GM19035 (cell line): ENCODE data around the gene TENM3.
"Not testable (repeated sequence)": the region's sequence is repeated elsewhere in the genome, so short reads cannot be mapped to it uniquely, and the experiment has no call there.

Source experiments
- ATAC-seq: cut with Tn5 transposase; IDR thresholded peaks from one replicate; pipeline ENCODE4 v1.9.1; 2021; ENCODE audit not compliant: unreplicated experiment

The TENM3 gene

DNA sequence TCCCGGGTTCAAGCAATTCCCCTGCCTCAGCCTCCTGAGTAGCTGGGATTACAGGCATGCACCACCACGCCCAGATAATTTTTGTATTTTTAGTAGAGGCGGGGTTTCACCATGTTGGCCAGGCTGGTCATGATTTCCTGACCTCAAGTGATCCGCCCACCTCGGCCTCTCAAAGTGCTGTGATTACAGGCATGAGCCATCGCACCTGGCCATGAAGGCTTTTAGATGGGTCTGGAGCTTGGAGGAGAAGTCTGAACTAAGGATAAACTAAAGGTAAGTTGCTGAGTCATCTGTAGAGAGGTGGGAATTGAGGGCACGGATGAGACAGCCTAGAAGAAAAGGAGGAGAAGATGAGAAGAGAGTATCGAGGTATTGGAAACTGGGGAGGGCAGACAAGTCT, at the start of gene TENM3:
TENM3 (plus strand) TSS at position 199 of the 400 bp plus-strand sequence. CDS start 80,619 bp downstream, outside the sequence.
- ATAC-seq, result not testable (repeated sequence)

- no peak for ATAC-seq
These were observed 48.9 kb upstream of the TENM3 start for GRCh38 chr4:182194091-182194824.

- ATAC-seq, result no peak
These were observed 45.6 kb upstream of the TENM3 start for GRCh38 chr4:182197611-182198010.

DNA sequence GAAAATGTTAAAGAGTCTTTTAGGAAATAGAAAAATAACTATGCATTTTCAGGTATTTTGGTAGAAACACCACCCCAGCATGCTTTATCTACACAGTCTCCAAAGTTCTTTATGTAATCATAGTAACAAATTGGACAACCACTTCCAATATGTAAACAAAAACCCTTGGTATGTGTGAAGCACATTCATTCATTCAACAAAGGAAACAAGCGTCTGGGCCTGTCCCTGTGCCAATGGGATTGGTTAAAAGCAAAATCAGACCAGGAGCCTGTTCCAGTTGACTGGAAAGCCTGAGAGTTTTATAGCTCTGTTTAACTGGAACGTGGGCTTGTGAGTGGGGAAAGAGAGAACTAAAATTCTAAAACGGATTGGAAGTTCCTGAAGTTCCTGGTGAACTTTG, 41.3 kb upstream of the TENM3 start:
- ATAC-seq, result no peak

DNA sequence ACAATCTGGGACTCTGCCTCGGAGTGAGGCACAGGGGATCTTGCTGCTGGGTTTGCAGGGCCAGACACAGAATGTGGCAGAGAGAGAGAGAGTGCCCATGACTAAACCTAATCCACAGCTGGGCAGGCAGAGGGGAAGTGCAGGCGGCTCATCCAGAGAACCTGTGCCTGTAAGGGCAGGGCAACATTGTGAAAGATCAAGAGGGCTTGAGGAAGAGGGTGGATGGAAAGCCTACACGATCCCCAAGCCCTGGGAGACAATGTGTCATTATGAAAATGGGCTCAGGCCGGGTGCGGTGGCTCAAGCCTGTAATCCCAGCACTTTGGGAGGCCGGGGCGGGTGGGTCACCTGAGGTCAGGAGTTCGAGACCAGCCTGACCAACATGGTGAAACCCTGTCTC, 40.6 kb upstream of the TENM3 start:
- ATAC-seq, result no peak

DNA sequence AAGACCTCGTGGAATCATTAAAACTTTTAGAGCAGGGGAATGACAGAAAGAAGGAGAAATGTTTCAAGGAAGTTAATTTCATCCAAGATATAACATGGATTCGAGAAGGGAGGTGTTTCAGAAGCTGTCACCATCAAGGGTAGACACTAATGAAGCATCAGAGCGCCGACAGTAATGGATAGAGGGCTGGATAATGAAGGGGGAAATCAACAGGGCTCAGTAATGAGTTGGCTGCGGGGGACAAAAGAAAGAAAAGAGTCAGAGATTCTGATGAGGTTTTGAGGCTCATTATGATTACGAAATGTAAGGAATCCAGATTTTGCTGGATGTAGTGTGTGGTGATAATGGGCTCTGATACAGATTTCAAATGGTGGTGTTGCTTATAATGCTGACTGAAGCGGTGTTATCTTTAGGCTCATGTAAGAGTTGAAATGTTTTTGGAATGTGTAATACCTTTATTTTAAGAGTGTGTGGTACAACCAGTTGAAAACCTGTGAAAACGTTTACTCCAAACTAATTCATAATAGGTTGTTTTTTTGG, 39.3 kb upstream of the TENM3 start:
- ATAC-seq, result no peak

- ATAC-seq, result no peak
These were observed 37.9 kb upstream of the TENM3 start for GRCh38 chr4:182205306-182205705.

DNA sequence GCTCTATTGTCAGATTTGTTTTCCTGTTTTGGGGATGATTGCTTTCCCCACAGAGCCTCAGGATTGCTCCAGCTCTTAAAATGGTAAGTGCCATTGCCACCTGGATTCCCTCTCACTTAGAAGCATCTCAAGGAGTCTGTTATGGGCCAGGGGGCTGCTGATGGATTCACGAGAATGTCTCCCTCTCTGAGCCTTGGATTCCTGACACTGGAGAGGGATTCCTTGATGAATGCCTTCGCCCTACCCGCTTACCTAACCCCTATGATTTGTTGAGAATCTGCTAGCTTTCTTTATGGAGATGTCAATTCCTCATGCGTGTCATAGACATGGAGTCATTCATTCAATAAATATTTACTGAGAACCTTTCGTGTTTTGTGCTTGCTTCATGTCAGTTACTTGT, 36.9 kb upstream of the TENM3 start:
- no peak for ATAC-seq

DNA sequence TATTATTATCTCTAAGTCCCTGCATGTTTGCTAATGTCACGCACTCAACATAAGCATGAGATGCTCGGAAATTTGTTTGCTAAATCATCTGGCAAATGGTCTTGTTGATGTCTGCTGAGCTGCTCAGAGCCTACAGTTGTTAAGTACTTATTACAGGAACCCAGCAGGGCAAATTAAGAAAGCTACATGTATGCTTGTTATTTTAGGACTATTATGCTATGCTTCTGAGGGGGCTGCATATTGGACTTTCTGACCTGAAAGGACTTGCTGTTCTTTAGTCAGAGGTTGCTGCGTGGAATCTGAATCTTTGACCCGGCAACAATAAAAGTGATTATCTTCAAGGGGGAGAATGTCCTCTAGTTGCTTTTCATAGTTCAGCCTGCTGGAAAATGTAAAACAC, 36.3 kb upstream of the TENM3 start:
- no peak for ATAC-seq

GRCh38 chr4:182207830-182208396, 35.3 kb upstream of the TENM3 start:
- ATAC-seq, result no peak

DNA sequence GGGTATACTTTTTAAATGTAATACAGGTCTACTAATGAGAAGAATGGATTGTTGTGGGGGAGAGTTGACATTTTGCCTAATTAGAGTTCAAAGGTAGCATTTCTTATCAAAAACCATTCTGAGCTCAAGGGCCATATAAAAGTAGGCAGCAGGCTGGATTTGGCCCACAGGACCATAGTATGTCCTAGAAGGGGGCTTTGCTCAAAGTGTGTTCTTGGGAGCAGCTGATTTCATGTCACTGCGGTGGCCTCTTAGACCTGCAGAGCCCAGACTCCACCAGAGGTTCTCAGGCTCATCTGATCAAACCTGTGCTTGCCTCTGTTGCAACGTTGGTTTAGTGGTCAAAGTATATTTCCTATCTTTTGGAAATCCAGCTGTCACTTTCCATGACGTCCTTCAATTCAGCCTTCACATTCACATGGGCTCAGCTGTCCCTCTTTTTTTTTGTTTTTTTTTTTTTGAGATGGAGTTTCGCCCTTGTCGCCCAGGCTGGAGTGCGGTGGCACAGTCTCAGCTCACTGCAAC, 34.6 kb upstream of the TENM3 start:
- ATAC-seq, result no peak

DNA sequence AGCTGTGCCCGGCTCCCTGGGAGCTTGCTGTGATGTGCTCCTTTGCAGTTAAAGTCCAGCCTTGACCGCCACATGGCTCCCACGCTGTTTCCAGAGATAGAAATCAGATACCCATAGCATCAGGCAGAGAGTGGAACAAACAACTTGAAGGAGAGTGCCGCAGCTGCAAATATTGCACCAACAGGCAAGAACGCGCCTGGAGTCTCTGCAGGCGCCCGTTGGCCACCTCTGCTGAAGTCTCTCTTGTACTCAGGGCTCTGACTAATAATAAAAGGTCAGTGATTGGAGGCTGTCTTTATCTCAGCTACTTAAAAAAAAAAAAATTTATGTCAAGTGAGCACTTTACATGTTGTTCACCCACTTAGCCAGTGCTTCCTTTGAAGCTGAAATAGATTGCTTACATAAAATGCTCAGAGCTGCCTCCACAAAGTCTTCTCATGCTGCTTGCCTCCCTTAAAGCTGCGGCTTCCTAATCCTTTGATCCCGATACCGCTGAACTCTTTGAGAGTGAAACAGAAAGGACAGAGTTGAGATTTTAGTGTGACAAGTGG, 30.9 kb upstream of the TENM3 start:
- no peak for ATAC-seq

GRCh38 chr4:182213004-182213403, 30.2 kb upstream of the TENM3 start:
- ATAC-seq, result no peak

DNA sequence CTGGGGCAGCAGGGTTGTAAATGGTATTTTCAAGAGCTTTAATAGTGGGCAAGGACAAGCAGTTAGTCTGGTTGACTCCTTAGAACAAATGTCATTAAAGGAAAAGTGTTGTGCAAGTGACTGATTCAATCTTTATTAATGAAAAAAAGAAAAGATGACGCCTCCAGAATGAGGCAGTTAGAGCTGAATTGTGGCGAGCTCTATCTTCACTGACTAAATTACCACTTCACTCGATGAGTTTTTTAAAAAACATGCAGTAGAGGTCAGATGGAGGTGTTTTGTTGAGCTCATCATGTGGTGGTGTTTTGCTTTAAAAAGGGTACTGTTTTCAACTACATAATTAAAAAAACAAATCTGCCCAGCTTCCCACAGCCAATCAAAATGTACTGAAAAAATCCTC, 28.1 kb upstream of the TENM3 start:
- no peak for ATAC-seq

DNA sequence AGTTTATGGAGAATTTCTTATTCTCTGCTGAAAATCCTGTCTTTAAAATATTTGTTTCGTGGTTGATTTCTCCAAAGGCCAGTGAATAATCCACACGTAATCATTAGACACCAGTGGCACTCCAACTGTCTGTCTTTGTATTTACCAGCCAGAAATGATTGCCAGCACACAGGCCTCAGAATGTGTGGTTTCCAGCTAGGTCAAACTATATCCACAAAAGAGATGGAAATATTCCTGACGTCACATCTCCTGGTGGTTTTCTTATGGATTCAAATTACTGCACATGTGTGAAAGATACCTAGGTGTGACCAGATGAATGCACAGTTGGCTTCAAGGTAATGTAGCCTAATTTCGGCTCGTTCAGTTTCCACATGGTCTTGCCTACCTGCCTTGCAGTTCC, 27.2 kb upstream of the TENM3 start:
- no peak for ATAC-seq

GRCh38 chr4:182219411-182220056, 23.7 kb upstream of the TENM3 start:
- no peak for ATAC-seq

GRCh38 chr4:182221987-182222386, 21.2 kb upstream of the TENM3 start:
- no peak for ATAC-seq

GRCh38 chr4:182222766-182223165, 20.4 kb upstream of the TENM3 start:
- ATAC-seq, result no peak

DNA sequence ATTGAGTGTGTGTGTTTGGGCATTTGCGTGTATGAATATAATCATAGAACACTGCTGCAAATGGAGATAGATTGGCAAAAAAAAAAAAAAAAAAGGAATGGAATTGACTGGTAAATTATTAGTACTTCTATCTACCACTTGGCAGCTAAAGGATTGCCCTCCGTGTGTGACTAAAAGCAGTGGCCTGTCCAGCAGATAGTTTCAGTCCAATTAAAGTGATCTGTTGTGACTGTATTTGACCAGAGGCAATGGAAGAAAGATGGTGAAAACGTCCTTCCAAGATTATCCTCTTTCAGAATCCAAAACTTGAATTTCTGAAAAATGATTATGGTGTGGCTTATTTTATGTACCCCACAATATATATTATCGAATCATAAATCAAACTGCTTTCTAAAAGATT, 19.5 kb upstream of the TENM3 start:
- no peak for ATAC-seq

GRCh38 chr4:182224192-182224850, 18.9 kb upstream of the TENM3 start:
- no peak for ATAC-seq

GRCh38 chr4:182225257-182225852, 17.8 kb upstream of the TENM3 start:
- no peak for ATAC-seq
